SJSA1 (cell line): ENCODE data around the gene STIM1. TPM values are rescaled to one million over a fixed set of nuclear protein-coding genes. Genes with fewer than 3 reads are reported as not detected.

Experiments
- DNase-seq, 2 experiments: peaks; one replicate each; pipeline ENCODE4 v3.0.0-alpha.2; 2015 to 2020; ENCODE audit warnings: low spot score in 2 of 2, low read depth in 1 of 2
- H3K27ac ChIP-seq: fragments of 250-450 bp; sonication (Bioruptor Pico); 2 replicates; pipeline ENCODE4 v1.5.1; 2020; ENCODE audit warnings: mild to moderate bottlenecking, moderate library complexity
- H3K27me3 ChIP-seq: fragments of 250-450 bp; sonication (Bioruptor Pico); replicated peaks from 2 replicates; pipeline ENCODE4 v1.5.1; 2020; ENCODE audit warnings: mild to moderate bottlenecking, moderate library complexity
- H3K36me3 ChIP-seq: fragments of 250-450 bp; sonication (Bioruptor Pico); 2 replicates; pipeline ENCODE4 v1.5.1; 2020; ENCODE audit warnings: mild to moderate bottlenecking
- H3K4me1 ChIP-seq: fragments of 250-450 bp; sonication (Bioruptor Pico); replicated peaks from 2 replicates; pipeline ENCODE4 v1.6.1; 2021; ENCODE audit warnings: mild to moderate bottlenecking
- H3K4me3 ChIP-seq: fragments of 250-450 bp; sonication (Bioruptor Pico); 2 replicates; pipeline ENCODE4 v1.5.1; 2020; ENCODE audit warnings: mild to moderate bottlenecking
- H3K9me3 ChIP-seq: fragments of 250-450 bp; sonication (Bioruptor Pico); replicated peaks from 2 replicates; pipeline ENCODE4 v1.5.1; 2020; ENCODE audit warnings: mild to moderate bottlenecking
- total RNA-seq: library from RNA; depleted of rRNA; stranded (reverse); fragments of >200 nt; shearing (Covaris generic); gene quantifications from 2 replicates; pipeline ENCODE4 v1.2.3, GENCODE V29; 2014

The STIM1 gene
- total RNA-seq, 1 experiment from 2014 or later = 87.2 TPM

GRCh38 chr11:3954448-3955298 lies 99.2 kb downstream of the STIM1 start:
- peaks cover 31% of the 10 kb centered on the region for H3K4me1 ChIP-seq
- H3K27ac ChIP-seq = no peak overlapping the region
- no peaks in the 10 kb centered on the region for H3K9me3 ChIP-seq
- no peaks in the 10 kb centered on the region for H3K36me3 ChIP-seq
- H3K27me3 ChIP-seq = no peaks in the 10 kb centered on the region
- H3K4me3 ChIP-seq = no peak overlapping the region
- DNase-seq = no peak

GRCh38 chr11:3955299-3955665 lies 99.8 kb downstream of the STIM1 start:
- H3K36me3 ChIP-seq = no peaks in the 10 kb centered on the region
- no peak overlapping the region for H3K27ac ChIP-seq
- H3K4me3 ChIP-seq = no peak overlapping the region
- H3K9me3 ChIP-seq = no peaks in the 10 kb centered on the region
- H3K27me3 ChIP-seq = no peaks in the 10 kb centered on the region
- H3K4me1 ChIP-seq = peaks cover 25% of the 10 kb centered on the region
- DNase-seq = no peak

DNA sequence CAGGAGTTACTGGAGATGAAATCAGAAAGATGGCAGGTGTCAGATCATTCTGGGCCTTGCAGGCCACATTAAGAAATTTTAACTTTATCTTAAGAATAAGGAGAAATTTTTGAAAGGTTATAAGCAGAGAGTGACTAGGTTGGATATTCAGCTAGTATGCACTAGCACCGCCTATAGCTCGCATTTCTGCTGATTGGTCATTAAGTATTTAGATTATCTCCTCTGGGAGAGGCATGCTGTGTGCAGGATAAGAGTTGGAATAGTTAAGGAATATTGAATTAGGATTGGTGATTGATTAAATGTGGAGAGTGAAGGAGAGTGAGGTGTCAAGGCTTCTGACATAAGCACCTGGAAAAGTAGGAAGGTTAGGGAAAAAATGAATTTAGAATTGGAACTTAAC lies 100.6 kb downstream of the STIM1 start:
- Histone ChIP-seq H3K9me3 (no peaks in the 10 kb centered on the region), H3K4me3 (no peak overlapping the region), H3K4me1 (peaks cover 18% of the 10 kb centered on the region), H3K27ac (no peak overlapping the region), H3K27me3 (no peaks in the 10 kb centered on the region), H3K36me3 (no peaks in the 10 kb centered on the region)
- DNase-seq = no peak

- Histone ChIP-seq H3K9me3 (no peaks in the 10 kb centered on the region), H3K36me3 (no peaks in the 10 kb centered on the region), H3K27ac (no peak overlapping the region), H3K27me3 (no peaks in the 10 kb centered on the region), H3K4me1 (peaks cover 10% of the 10 kb centered on the region), H3K4me3 (no peak overlapping the region)
- DNase-seq = no peak
Measured at GRCh38 chr11:3956748-3957147, 101.3 kb downstream of the STIM1 start.

DNA sequence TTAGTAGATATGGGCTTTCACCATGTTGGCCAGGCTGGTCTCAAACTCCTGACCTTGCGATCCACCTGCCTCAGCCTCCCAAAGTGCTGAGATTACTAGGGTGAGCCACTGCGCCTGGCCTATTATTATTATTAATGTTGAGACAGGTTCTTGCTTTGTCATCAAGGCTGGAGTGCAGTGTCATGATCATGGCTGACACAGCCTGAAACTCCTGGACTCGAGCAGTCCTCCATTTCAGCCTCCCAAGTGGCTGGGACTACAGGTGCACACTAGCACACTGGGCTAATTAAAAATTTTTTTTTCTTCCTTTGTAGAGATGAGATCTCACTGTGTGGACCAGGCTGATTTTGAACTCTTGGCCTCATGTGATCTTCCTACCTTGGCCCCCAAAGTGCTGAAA lies 102.0 kb downstream of the STIM1 start:
- Histone ChIP-seq H3K4me1 (peaks cover 12% of the 10 kb centered on the region), H3K9me3 (no peaks in the 10 kb centered on the region), H3K4me3 (no peak overlapping the region), H3K36me3 (no peaks in the 10 kb centered on the region), H3K27ac (no peak overlapping the region), H3K27me3 (no peaks in the 10 kb centered on the region)
- no peak for DNase-seq

- no peak overlapping the region for H3K4me3 ChIP-seq
- DNase-seq = no peak
- H3K4me1 ChIP-seq = peaks cover 21% of the 10 kb centered on the region
- H3K36me3 ChIP-seq = no peaks in the 10 kb centered on the region
- H3K27ac ChIP-seq = no peak overlapping the region
- no peaks in the 10 kb centered on the region for H3K9me3 ChIP-seq
- no peaks in the 10 kb centered on the region for H3K27me3 ChIP-seq
Measured at GRCh38 chr11:3958281-3958680, 102.8 kb downstream of the STIM1 start.

- H3K9me3 ChIP-seq = no peaks in the 10 kb centered on the region
- H3K27ac ChIP-seq = no peak overlapping the region
- no peaks in the 10 kb centered on the region for H3K27me3 ChIP-seq
- no peak for DNase-seq
- H3K4me3 ChIP-seq = no peak overlapping the region
- H3K36me3 ChIP-seq = no peaks in the 10 kb centered on the region
- peaks cover 18% of the 10 kb centered on the region for H3K4me1 ChIP-seq
Measured at GRCh38 chr11:3959015-3959902, 103.8 kb downstream of the STIM1 start.

DNA sequence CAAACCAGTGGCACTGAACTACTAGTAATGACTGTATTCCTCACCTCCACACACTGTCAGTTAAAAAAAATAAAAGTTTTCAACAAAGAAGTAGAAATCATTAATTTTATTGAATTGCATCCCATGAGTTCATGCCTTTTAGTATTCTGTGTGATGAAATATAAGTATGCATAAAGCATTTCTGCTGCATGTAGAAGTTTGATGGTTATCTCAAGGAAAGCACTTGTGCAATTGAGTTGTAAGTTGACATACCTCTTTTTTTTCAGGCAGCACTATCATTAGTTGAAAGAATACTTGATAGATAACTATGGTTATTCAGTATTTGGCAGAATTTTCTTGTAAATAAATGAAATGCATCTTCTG lies 104.4 kb downstream of the STIM1 start:
- no peaks in the 10 kb centered on the region for H3K9me3 ChIP-seq

DNA sequence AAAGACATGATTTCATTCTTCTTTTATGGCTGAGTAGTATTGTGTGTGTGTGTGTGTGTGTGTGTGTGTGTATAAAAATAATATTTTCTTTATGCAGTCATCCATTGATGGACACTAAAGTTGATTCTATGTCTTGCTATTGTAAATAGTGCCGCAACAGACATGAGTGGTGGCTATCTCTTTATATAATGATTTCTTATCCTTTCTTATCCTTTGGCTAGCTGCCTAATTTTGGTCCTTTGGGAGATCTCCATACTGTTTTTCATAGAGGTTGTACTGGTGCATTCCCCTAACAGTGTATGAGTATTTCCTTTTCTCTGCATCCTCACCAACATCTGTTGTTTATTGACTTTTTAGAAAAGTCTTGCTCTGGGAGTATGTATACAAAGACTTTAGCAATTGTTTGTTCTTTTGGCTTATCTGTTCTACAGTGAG lies 107.0 kb downstream of the STIM1 start:
- peak in 1 of 2 experiments; percentile 74 for DNase-seq
- Histone ChIP-seq H3K36me3 (no peaks in the 10 kb centered on the region), H3K4me1 (peaks cover 15% of the 10 kb centered on the region), H3K27me3 (no peaks in the 10 kb centered on the region), H3K9me3 (no peaks in the 10 kb centered on the region), H3K27ac (no peak overlapping the region), H3K4me3 (no peak overlapping the region)

More for the DNA sequence above, 104.4 kb downstream of the STIM1 start:
- H3K4me3 ChIP-seq = no peak overlapping the region
- no peak overlapping the region for H3K27ac ChIP-seq
- DNase-seq = no peak
- H3K27me3 ChIP-seq = no peaks in the 10 kb centered on the region
- H3K36me3 ChIP-seq = no peaks in the 10 kb centered on the region
- peaks cover 15% of the 10 kb centered on the region for H3K4me1 ChIP-seq

DNA sequence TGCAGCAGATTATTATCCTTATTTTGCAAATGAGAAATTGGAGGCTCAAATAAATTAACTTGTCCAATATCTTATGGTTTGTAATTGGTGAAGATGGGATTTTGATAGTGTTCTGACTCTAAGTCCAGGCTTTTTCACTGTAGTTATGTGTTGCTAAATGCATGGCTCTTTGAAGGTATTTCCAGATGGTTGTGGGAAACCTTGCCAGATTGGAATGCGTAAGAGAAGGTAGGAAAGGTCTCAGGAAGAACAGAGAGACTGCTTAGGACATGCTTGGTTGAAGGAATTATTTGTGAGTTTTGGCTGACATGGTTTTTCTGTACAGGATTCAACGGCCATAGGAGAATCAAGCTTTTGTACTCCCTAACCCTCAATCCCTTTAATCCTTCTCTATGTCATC lies 108.6 kb downstream of the STIM1 start:
- no peaks in the 10 kb centered on the region for H3K9me3 ChIP-seq
- H3K4me1 ChIP-seq = peaks cover 15% of the 10 kb centered on the region
- no peak for DNase-seq

GRCh38 chr11:3964935-3965604 lies 109.6 kb downstream of the STIM1 start:
- Histone ChIP-seq H3K9me3 (no peaks in the 10 kb centered on the region), H3K27me3 (no peaks in the 10 kb centered on the region), H3K36me3 (no peaks in the 10 kb centered on the region), H3K4me3 (no peak overlapping the region), H3K4me1 (peaks cover 15% of the 10 kb centered on the region), H3K27ac (no peak overlapping the region)
- no peak for DNase-seq

More for the DNA sequence above, 108.6 kb downstream of the STIM1 start:
- no peak overlapping the region for H3K4me3 ChIP-seq
- H3K27ac ChIP-seq = no peak overlapping the region
- no peaks in the 10 kb centered on the region for H3K36me3 ChIP-seq
- H3K27me3 ChIP-seq = no peaks in the 10 kb centered on the region

- Histone ChIP-seq H3K36me3 (no peaks in the 10 kb centered on the region), H3K27ac (no peak overlapping the region), H3K4me3 (no peak overlapping the region), H3K27me3 (no peaks in the 10 kb centered on the region), H3K4me1 (peaks cover 6% of the 10 kb centered on the region), H3K9me3 (no peaks in the 10 kb centered on the region)
- DNase-seq = no peak
Measured at GRCh38 chr11:3967695-3968094, 112.2 kb downstream of the STIM1 start.

GRCh38 chr11:3969200-3969599 lies 113.7 kb downstream of the STIM1 start:
- H3K4me3 ChIP-seq = no peak overlapping the region
- no peaks in the 10 kb centered on the region for H3K27me3 ChIP-seq
- no peak for DNase-seq
- H3K4me1 ChIP-seq = no peaks in the 10 kb centered on the region
- no peaks in the 10 kb centered on the region for H3K36me3 ChIP-seq
- H3K27ac ChIP-seq = no peak overlapping the region
- H3K9me3 ChIP-seq = no peaks in the 10 kb centered on the region

DNA sequence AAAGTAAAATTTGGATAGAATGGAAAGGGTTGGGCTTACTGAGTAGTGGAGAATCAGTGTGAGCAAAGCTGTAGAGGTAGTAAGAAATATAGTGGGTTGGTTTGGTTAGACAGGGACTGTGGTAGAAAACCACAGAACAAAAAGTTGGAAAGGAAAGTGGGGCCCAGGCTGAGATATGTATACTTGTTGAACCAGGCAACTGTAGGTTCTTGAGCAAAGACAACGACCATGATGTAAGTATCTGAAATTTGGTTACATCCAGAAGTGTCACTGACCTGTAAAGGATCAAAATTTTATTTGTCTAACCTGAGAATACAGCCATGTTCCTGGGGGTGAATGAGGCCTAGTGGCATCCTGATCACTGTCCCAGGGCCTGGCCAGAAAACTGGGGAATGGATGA lies 114.1 kb downstream of the STIM1 start:
- no peaks in the 10 kb centered on the region for H3K27me3 ChIP-seq
- no peaks in the 10 kb centered on the region for H3K4me1 ChIP-seq
- no peak for DNase-seq
- no peaks in the 10 kb centered on the region for H3K9me3 ChIP-seq
- no peak overlapping the region for H3K4me3 ChIP-seq
- H3K36me3 ChIP-seq = no peaks in the 10 kb centered on the region
- no peak overlapping the region for H3K27ac ChIP-seq
